ENCODE data around the gene FGR. TPM values are rescaled to one million over a fixed set of nuclear protein-coding genes. Genes with fewer than 3 reads are reported as not detected.
A peak's percentile ranks its signal among the peaks of the same experiment; 100 is the strongest.

FGR gene
- total RNA-seq, 1 donor from 2014 or later, result not detected

- Histone ChIP-seq H3K27ac (peak overlapping the region; percentile 91), H3K4me1 (peaks cover 92% of the 10 kb centered on the region), H3K9ac (no peak overlapping the region), H3K9me3 (ENCODE audit: low read depth) (no peaks in the 10 kb centered on the region), H3K4me2 (peak overlapping the region; percentile 76), H3F3A (ENCODE audit: low read depth) (peaks cover 71% of the 10 kb centered on the region), H2AFZ (replicated peaks) (no peak overlapping the region), H3K4me3 (no peak overlapping the region), H3K36me3 (no peaks in the 10 kb centered on the region), H3K27me3 (no peaks in the 10 kb centered on the region), H3K79me2 (ENCODE audit: low read depth) (peaks cover 86% of the 10 kb centered on the region), H4K20me1 (ENCODE audit: low read depth) (peaks cover 94% of the 10 kb centered on the region)
- DNase-seq (ENCODE audit: low spot score), result no peak
- no peaks in the 10 kb centered on the region for H3K9me3 Mint-ChIP-seq
- H3K27me3 Mint-ChIP-seq (ENCODE audit: insufficient read depth, low read depth), result peaks cover 7% of the 10 kb centered on the region
- H3K4me3 Mint-ChIP-seq, result peak overlapping the region; percentile 74
- no peak for TF ChIP-seq EZH2 (IDR thresholded peaks at IDR 0.05)
- TF ChIP-seq EZH2phosphoT487 (IDR thresholded peaks at IDR 0.05), result no peak
- TF ChIP-seq CTCF (IDR thresholded peaks at IDR 0.05), result no peak
- H3K4me1 Mint-ChIP-seq, result peaks cover 92% of the 10 kb centered on the region
- H3K36me3 Mint-ChIP-seq, result no peaks in the 10 kb centered on the region
- H3K27ac Mint-ChIP-seq, result peak overlapping the region; percentile 97
Measured at GRCh38 chr1:27564710-27565649, 70.0 kb downstream of the FGR start.

DNA sequence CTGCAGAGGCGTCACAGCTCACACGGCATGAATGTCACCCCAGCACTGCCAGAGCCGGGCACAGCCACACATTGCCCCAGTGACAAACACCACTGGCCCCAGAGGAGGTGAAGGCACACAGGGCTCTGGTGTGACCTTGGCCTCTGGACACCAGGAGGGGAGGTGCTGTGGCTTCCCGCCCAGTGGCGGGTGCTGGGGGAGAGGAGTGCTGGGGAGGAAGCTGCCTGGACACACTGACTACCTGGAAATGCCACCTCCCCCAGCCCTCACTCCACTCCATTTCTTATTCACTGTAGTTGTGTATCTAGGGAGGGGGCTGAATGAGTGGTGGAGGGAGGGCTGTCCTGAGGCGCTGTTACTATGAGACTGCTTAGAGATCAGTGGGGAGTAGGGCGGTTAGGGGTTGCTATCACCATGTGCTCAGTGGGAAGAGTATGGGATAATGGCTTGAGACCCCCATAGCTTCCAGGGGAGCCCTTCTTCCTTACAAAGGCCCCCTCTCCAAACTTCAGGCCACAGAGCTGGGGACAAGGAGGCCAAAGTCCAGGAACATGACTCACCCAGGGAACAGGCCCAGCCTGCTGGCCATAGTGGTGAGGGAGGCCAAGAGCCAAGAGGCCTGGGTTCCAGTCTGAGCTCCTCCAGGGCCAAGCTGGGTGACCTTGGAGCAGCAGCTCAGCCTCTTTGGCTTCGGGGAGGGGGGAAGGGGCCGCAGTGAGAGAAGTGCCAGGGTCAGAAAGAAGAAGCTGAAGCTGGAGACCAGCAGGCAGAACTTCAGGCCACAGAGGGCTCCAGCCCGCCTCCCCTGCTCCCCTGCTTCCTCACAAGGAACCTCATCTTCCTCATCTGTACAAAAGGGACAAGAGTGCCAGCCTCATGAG, 71.2 kb downstream of the FGR start:
- peaks cover 83% of the 10 kb centered on the region for H3K4me1 ChIP-seq
- H3K79me2 ChIP-seq (ENCODE audit: low read depth), result peaks cover 86% of the 10 kb centered on the region
- no peak overlapping the region for H2AFZ ChIP-seq (replicated peaks)
- peaks cover 90% of the 10 kb centered on the region for H3K4me1 Mint-ChIP-seq
- no peaks in the 10 kb centered on the region for H3K36me3 Mint-ChIP-seq
- H3K9me3 ChIP-seq (ENCODE audit: low read depth), result no peaks in the 10 kb centered on the region
- TF ChIP-seq EZH2 (IDR thresholded peaks at IDR 0.05) (no peak), CTCF (IDR thresholded peaks at IDR 0.05) (no peak), EZH2phosphoT487 (IDR thresholded peaks at IDR 0.05) (no peak)
- H3K36me3 ChIP-seq, result no peaks in the 10 kb centered on the region
- no peak for DNase-seq (ENCODE audit: low spot score)
- H3K4me3 Mint-ChIP-seq, result peak overlapping the region; percentile 74
- H3K4me2 ChIP-seq, result peak overlapping the region; percentile 8
- H3K27ac ChIP-seq, result peak overlapping the region; percentile 24
- no peak overlapping the region for H3K4me3 ChIP-seq
- peaks cover 71% of the 10 kb centered on the region for H3F3A ChIP-seq (ENCODE audit: low read depth)
- peaks cover 6% of the 10 kb centered on the region for H3K27me3 Mint-ChIP-seq (ENCODE audit: insufficient read depth, low read depth)
- H3K27ac Mint-ChIP-seq, result peak overlapping the region; percentile 93
- H3K27me3 ChIP-seq, result no peaks in the 10 kb centered on the region
- no peak overlapping the region for H3K9ac ChIP-seq
- H4K20me1 ChIP-seq (ENCODE audit: low read depth), result peaks cover 95% of the 10 kb centered on the region
- no peaks in the 10 kb centered on the region for H3K9me3 Mint-ChIP-seq

GRCh38 chr1:27563341-27563590, 71.7 kb downstream of the FGR start:
- Mint-ChIP-seq H3K27ac (no peak overlapping the region), H3K9me3 (no peaks in the 10 kb centered on the region), H3K27me3 (ENCODE audit: insufficient read depth, low read depth) (peaks cover 6% of the 10 kb centered on the region), H3K4me1 (peaks cover 93% of the 10 kb centered on the region), H3K36me3 (no peaks in the 10 kb centered on the region), H3K4me3 (peak overlapping the region; percentile 57)
- H3K9me3 ChIP-seq (ENCODE audit: low read depth), result no peaks in the 10 kb centered on the region
- DNase-seq (ENCODE audit: low spot score), result no peak
- peaks cover 71% of the 10 kb centered on the region for H3F3A ChIP-seq (ENCODE audit: low read depth)
- H3K4me2 ChIP-seq, result no peak overlapping the region
- no peaks in the 10 kb centered on the region for H3K36me3 ChIP-seq
- TF ChIP-seq CTCF (IDR thresholded peaks at IDR 0.05), result no peak
- no peak for TF ChIP-seq EZH2phosphoT487 (IDR thresholded peaks at IDR 0.05)
- no peak for TF ChIP-seq EZH2 (IDR thresholded peaks at IDR 0.05)
- H3K4me1 ChIP-seq, result peaks cover 80% of the 10 kb centered on the region
- H2AFZ ChIP-seq (replicated peaks), result no peak overlapping the region
- no peak overlapping the region for H3K27ac ChIP-seq
- H3K27me3 ChIP-seq, result no peaks in the 10 kb centered on the region
- H3K4me3 ChIP-seq, result no peak overlapping the region
- H3K9ac ChIP-seq, result no peak overlapping the region
- peaks cover 97% of the 10 kb centered on the region for H4K20me1 ChIP-seq (ENCODE audit: low read depth)
- peaks cover 88% of the 10 kb centered on the region for H3K79me2 ChIP-seq (ENCODE audit: low read depth)
